ENCODE measurements around the gene TSPAN1. TPM values are rescaled to one million over a fixed set of nuclear protein-coding genes. Genes with fewer than 3 reads are reported as not detected.

Gene TSPAN1
- total and polyA plus RNA-seq, 4 donors, result 0.33 to 7.0 (median 2.1) TPM

GRCh38 chr1:46166521-46167462 is 8.1 kb upstream of the TSPAN1 start:
- no peaks in the 10 kb centered on the region for H3K27me3 ChIP-seq (ENCODE audit: control insufficient read depth in 4 of 4, insufficient read depth in 4 of 4, low read length in 3 of 4)
- TF ChIP-seq HNF4A (conservative IDR thresholded peaks at IDR 0.05) (no peak), MAX (IDR thresholded peaks at IDR 0.05) (no peak), GABPA (IDR thresholded peaks at IDR 0.05 in 1 of 2, conservative IDR thresholded peaks at IDR 0.05 in 1 of 2) (no peak), CTCF (IDR thresholded peaks at IDR 0.05; ENCODE audit: low read depth, low read length, missing input control) (no peak), FOXA2 (IDR thresholded peaks at IDR 0.05) (no peak), RAD21 (IDR thresholded peaks at IDR 0.05) (peak in 1 of 2 donors; percentile 10), EGR1 (IDR thresholded peaks at IDR 0.05; ENCODE audit: low read depth in 2 of 2) (no peak), ZBTB33 (IDR thresholded peaks at IDR 0.05) (no peak), SP1 (IDR thresholded peaks at IDR 0.05) (no peak), YY1 (IDR thresholded peaks at IDR 0.05) (no peak), ATF3 (IDR thresholded peaks at IDR 0.05) (no peak), HNF4G (IDR thresholded peaks at IDR 0.05) (no peak), TAF1 (conservative IDR thresholded peaks at IDR 0.05) (no peak), JUND (IDR thresholded peaks at IDR 0.05) (no peak), NR2F2 (IDR thresholded peaks at IDR 0.05) (peak; percentile 56), RXRA (IDR thresholded peaks at IDR 0.05) (no peak), FOXA1 (IDR thresholded peaks at IDR 0.05) (no peak)
- peaks cover 0 to 3% (median under 1%) of the 10 kb centered on the region in 4 donors for H3K4me1 ChIP-seq (ENCODE audit: control insufficient read depth in 4 of 4, insufficient read depth in 4 of 4, low read length in 3 of 4)
- no peak overlapping the region for H3K9ac ChIP-seq (ENCODE audit: low read depth in 1 of 2, low read length in 2 of 2)
- H3K9me3 ChIP-seq (ENCODE audit: control insufficient read depth in 4 of 4, low read length in 3 of 4), result no peaks in the 10 kb centered on the region
- no peak for DNase-seq (ENCODE audit: low spot score)
- 17% methylated on average over 47 of the region's 47 CpGs for WGBS
- H3K27ac ChIP-seq (ENCODE audit: low read depth in 1 of 2, low read length in 2 of 2), result peak overlapping the region; percentile 5 to 25
- H3K36me3 ChIP-seq (ENCODE audit: control insufficient read depth in 4 of 4, insufficient read depth in 3 of 4, low read depth in 1 of 4, low read length in 3 of 4), result no peaks in the 10 kb centered on the region
- H3K4me3 ChIP-seq (ENCODE audit: low read depth in 1 of 3, low read length in 3 of 3), result peak overlapping the region in 1 of 3 donors; percentile 38

GRCh38 chr1:46168477-46168876 is 6.4 kb upstream of the TSPAN1 start:
- whole genome bisulfite sequencing, result 82% methylated on average over 1 of the region's 1 CpG
- Histone ChIP-seq H3K4me1 (ENCODE audit: control insufficient read depth in 4 of 4, insufficient read depth in 4 of 4, low read length in 3 of 4) (peaks cover 0 to 3% (median under 1%) of the 10 kb centered on the region in 4 donors), H3K4me3 (ENCODE audit: low read depth in 1 of 3, low read length in 3 of 3) (no peak overlapping the region), H3K9ac (ENCODE audit: low read depth in 1 of 2, low read length in 2 of 2) (no peak overlapping the region), H3K36me3 (ENCODE audit: control insufficient read depth in 4 of 4, insufficient read depth in 3 of 4, low read depth in 1 of 4, low read length in 3 of 4) (no peaks in the 10 kb centered on the region), H3K27me3 (ENCODE audit: control insufficient read depth in 4 of 4, insufficient read depth in 4 of 4, low read length in 3 of 4) (no peaks in the 10 kb centered on the region), H3K27ac (ENCODE audit: low read depth in 1 of 2, low read length in 2 of 2) (no peak overlapping the region), H3K9me3 (ENCODE audit: control insufficient read depth in 4 of 4, low read length in 3 of 4) (no peaks in the 10 kb centered on the region)
- no peak for DNase-seq (ENCODE audit: low spot score)
- TF ChIP-seq RXRA (IDR thresholded peaks at IDR 0.05), result no peak
- TF ChIP-seq SP1 (IDR thresholded peaks at IDR 0.05), result no peak
- no peak for TF ChIP-seq HNF4A (conservative IDR thresholded peaks at IDR 0.05)
- no peak for TF ChIP-seq FOXA1 (IDR thresholded peaks at IDR 0.05)
- no peak for TF ChIP-seq MAX (IDR thresholded peaks at IDR 0.05)
- no peak for TF ChIP-seq GABPA (IDR thresholded peaks at IDR 0.05 in 1 of 2, conservative IDR thresholded peaks at IDR 0.05 in 1 of 2)
- no peak for TF ChIP-seq REST (IDR thresholded peaks at IDR 0.05)
- no peak for TF ChIP-seq ATF3 (IDR thresholded peaks at IDR 0.05)
- no peak for TF ChIP-seq TAF1 (conservative IDR thresholded peaks at IDR 0.05)
- no peak for TF ChIP-seq HNF4G (IDR thresholded peaks at IDR 0.05)
- no peak for TF ChIP-seq NR2F2 (IDR thresholded peaks at IDR 0.05)
- TF ChIP-seq ZBTB33 (IDR thresholded peaks at IDR 0.05), result no peak

Data from liver (tissue), 9 donors.